ENCODE measurements around the gene RBPJL.

Gene RBPJL

DNA sequence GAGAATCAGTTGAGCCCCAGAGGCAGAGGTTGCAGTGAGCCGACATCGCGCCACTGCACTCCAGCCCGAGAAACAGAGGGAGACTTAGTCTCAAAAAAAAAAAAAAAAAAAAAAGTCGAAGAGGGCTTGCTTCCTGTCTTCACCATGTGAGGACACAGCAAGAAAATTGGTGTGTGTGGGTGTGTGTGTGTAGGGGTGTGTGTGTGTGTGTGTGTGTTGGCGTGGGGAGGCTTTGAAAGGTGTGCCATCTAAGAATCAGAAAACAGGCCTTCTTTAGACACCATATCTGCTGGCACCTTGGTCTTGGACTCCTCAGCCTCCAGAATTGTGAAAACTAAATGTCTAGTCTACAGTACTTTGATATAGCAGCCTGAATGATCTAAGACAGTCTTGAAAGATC is 6.9 kb upstream of the RBPJL start:
- DNase-seq (ENCODE audit: extremely low read depth, low read depth): no peak
- TF ChIP-seq, protein P1, sequence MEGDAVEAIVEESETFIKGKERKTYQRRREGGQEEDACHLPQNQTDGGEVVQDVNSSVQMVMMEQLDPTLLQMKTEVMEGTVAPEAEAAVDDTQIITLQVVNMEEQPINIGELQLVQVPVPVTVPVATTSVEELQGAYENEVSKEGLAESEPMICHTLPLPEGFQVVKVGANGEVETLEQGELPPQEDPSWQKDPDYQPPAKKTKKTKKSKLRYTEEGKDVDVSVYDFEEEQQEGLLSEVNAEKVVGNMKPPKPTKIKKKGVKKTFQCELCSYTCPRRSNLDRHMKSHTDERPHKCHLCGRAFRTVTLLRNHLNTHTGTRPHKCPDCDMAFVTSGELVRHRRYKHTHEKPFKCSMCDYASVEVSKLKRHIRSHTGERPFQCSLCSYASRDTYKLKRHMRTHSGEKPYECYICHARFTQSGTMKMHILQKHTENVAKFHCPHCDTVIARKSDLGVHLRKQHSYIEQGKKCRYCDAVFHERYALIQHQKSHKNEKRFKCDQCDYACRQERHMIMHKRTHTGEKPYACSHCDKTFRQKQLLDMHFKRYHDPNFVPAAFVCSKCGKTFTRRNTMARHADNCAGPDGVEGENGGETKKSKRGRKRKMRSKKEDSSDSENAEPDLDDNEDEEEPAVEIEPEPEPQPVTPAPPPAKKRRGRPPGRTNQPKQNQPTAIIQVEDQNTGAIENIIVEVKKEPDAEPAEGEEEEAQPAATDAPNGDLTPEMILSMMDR (IDR thresholded peaks at IDR 0.05; ENCODE audit: low read depth, low read length, missing control alignments): no peak
- H3K4me3 ChIP-seq (replicated peaks; ENCODE audit: low read depth, low read length): no peak overlapping the region

DNA sequence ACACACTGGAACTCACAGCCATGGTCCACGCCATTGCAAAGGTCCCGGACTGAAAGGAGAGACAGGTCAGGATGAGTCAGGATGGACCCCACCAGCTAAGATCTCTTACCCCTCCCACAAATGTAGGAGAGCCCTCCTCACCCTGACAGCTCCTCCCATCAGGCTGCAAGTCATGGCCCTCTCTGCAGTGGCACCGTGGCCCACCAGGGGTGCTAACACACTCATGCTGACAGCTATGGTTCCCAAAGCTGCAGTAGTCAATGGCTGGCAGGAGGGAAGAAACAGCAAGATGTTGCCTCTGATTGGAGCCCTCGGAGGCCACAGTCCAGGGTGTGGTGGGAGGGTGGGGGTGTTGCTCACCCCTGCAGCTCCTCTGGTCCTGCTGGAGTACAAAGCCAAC is 5.7 kb upstream of the RBPJL start:
- H3K4me3 ChIP-seq (replicated peaks; ENCODE audit: low read depth, low read length): no peak overlapping the region
- DNase-seq (ENCODE audit: extremely low read depth, low read depth): no peak
- TF ChIP-seq, protein P1 (IDR thresholded peaks at IDR 0.05; ENCODE audit: low read depth, low read length, missing control alignments): peak; percentile 53

DNA sequence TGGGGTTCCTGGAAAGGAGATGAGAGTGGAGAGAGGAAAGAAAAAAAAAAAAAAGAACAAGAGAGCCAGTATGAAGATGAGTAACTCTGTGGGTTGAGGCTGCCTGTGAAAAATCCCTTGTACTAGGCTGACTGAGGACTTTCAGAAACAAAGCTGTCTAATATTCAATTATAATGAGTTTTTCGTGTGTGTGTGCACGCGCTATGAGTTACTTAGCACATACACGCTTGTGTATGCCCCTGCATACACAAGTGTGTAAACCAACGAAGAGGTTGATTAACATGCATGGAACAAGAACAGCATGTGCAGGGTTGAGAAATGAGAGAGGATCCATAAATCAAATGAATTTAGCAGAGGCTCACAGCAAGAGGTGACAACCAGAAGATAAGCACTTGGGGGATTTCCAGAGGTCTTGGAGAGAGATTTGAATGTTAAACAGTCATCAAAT is 4.8 kb upstream of the RBPJL start:
- no peak for DNase-seq (ENCODE audit: extremely low read depth, low read depth)
- TF ChIP-seq, protein P1 (IDR thresholded peaks at IDR 0.05; ENCODE audit: low read depth, low read length, missing control alignments): no peak
- no peak overlapping the region for H3K4me3 ChIP-seq (replicated peaks; ENCODE audit: low read depth, low read length)

DNA sequence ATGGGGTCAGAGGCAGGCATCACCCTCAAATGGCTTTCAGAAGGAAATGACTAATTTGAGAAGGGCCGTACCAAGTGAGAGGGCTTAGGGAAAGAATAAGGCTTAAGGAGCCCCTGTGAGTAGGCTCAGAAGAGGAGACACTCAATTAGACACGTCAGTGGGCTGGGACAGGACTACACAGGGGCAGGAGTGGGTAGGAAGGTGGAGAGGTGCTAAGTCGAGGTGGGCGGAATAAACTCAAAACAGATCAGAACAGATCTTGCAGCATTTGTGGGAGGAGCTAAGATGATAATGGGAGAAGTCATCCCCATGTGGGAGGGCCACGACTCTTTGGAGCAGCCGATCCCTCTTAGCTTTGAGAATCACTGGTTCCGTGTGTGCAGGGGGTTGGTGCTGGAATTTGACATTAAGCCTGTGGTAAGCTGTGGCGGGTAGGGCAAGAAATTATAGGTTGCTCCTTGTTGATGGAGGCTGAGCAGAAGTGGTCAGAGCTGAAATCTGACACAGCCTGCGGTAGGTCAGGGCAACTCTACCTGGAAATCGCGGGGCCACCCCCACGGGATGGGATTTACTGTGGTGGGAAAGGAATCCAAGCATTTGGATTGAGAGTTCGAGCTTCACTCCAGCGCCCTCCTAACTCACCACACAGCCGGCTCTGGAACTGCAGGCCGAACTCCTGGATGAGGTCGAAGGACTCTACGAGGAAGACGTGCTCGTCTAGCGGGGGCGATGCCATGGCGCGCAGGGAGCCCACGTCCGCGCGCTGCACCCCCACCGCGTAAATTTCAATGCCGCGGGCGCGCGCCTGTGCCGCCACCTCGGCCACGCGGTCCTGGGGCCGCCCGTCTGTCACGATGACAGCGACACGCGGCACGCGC is 2.8 kb upstream of the RBPJL start:
- no peak overlapping the region for H3K4me3 ChIP-seq (replicated peaks; ENCODE audit: low read depth, low read length)
- DNase-seq (ENCODE audit: extremely low read depth, low read depth): no peak
- TF ChIP-seq, protein P1 (IDR thresholded peaks at IDR 0.05; ENCODE audit: low read depth, low read length, missing control alignments): no peak

DNA sequence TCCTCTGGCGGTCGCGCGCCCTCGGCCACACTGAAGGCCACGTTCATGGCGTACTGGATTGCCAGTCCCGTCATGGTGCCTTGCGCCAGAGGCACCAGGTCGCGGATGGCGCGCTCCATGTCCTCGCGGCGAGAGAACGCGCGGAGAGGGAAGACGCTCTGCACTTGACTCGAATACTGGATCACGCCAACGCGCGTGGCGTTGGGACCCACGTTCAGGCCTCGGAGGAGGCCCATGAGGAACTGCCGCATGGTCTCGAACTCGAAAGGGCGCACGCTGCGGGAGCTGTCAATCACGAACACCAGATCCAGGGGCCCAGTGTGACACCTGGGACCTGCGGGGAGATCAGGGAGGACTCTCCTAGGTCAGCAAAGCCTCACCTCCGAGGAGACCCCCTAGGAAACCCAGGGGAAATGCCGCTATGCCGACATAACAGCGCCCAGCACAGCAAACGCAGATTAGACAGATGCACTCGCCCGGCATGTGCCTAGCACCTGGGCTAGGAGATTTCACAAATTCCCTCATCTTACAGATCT is 2.1 kb upstream of the RBPJL start:
- no peak for DNase-seq (ENCODE audit: extremely low read depth, low read depth)
- no peak overlapping the region for H3K4me3 ChIP-seq (replicated peaks; ENCODE audit: low read depth, low read length)
- TF ChIP-seq, protein P1 (IDR thresholded peaks at IDR 0.05; ENCODE audit: low read depth, low read length, missing control alignments): no peak

DNA sequence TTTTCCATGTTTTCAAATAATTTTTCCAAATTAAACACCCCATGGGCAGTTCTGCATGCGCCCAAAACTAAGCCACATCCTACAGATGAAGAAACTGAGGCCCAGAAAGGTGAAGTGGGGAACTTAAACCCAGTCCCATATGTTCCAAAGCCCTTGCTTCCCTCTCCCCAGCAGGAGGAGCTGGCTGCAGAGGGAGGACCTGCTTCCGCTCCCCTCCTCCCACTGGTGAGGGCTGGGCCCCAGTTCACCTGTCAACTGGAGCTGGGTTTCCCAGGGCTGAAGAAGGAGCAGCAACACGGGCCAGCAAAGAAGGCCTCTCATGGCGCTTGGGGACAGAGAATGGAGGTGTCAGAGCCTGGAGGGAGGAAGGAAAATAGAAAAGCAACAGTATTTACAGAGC is 1.4 kb upstream of the RBPJL start:
- TF ChIP-seq, protein P1 (IDR thresholded peaks at IDR 0.05; ENCODE audit: low read depth, low read length, missing control alignments): no peak
- H3K4me3 ChIP-seq (replicated peaks; ENCODE audit: low read depth, low read length): no peak overlapping the region
- no peak for DNase-seq (ENCODE audit: extremely low read depth, low read depth)
